ENCODE results near the gene ADTRP. TPM values are rescaled to one million over a fixed set of nuclear protein-coding genes. Genes with fewer than 3 reads are reported as not detected.
"Not testable (repeated sequence)": the region's sequence is repeated elsewhere in the genome, so short reads cannot be mapped to it uniquely, and the experiment has no call there.

ADTRP gene
- total RNA-seq, 2 donors from 2014 or later, result 33.5 to 75.2 TPM

- H3K9me3 Mint-ChIP-seq, result peaks cover 0 to 3% of the 10 kb centered on the region in 2 donors
- no peak for DNase-seq (ENCODE audit: low spot score in 2 of 2)
- ATAC-seq, result no peak
- H3K27ac Mint-ChIP-seq, result no peak overlapping the region
- no peaks in the 10 kb centered on the region for H3K36me3 Mint-ChIP-seq
These were observed 29.5 kb upstream of the ADTRP start for GRCh38 chr6:11808054-11808453.

- no peaks in the 10 kb centered on the region for H3K36me3 Mint-ChIP-seq
- peak overlapping the region in 1 of 2 donors; percentile 84 for H3K27ac Mint-ChIP-seq
- DNase-seq (ENCODE audit: low spot score in 2 of 2), result no peak
- H3K9me3 Mint-ChIP-seq, result peaks cover 0 to 3% of the 10 kb centered on the region in 2 donors
- peak; percentile 63 to 70 for ATAC-seq
These were observed 28.1 kb upstream of the ADTRP start for GRCh38 chr6:11806561-11807317.

- Mint-ChIP-seq H3K9me3 (peaks cover 0 to 3% of the 10 kb centered on the region in 2 donors), H3K27ac (no peak overlapping the region), H3K36me3 (no peaks in the 10 kb centered on the region)
- ATAC-seq (no peak), DNase-seq (ENCODE audit: low spot score in 2 of 2) (no peak)
These were observed 26.9 kb upstream of the ADTRP start for GRCh38 chr6:11805259-11806053.

- DNase-seq (ENCODE audit: low spot score in 2 of 2), result no peak
- Mint-ChIP-seq H3K36me3 (no peaks in the 10 kb centered on the region), H3K27ac (no peak overlapping the region), H3K9me3 (peaks cover 0 to 3% of the 10 kb centered on the region in 2 donors)
- no peak for ATAC-seq
These were observed 26.1 kb upstream of the ADTRP start for GRCh38 chr6:11804701-11805100.

GRCh38 chr6:11804135-11804534 is 25.5 kb upstream of the ADTRP start:
- DNase-seq (ENCODE audit: low spot score in 2 of 2), result no peak
- no peak overlapping the region for H3K27ac Mint-ChIP-seq
- no peak for ATAC-seq
- H3K36me3 Mint-ChIP-seq, result no peaks in the 10 kb centered on the region
- peaks cover 0 to 3% of the 10 kb centered on the region in 2 donors for H3K9me3 Mint-ChIP-seq

GRCh38 chr6:11803591-11803971 is 25.0 kb upstream of the ADTRP start:
- Mint-ChIP-seq H3K36me3 (no peaks in the 10 kb centered on the region), H3K27ac (peak overlapping the region in 1 of 2 donors; percentile 68), H3K9me3 (no peaks in the 10 kb centered on the region)
- no peak for ATAC-seq
- DNase-seq (ENCODE audit: low spot score in 2 of 2), result no peak

- Mint-ChIP-seq H3K9me3 (no peaks in the 10 kb centered on the region), H3K27ac (no peak overlapping the region), H3K36me3 (no peaks in the 10 kb centered on the region)
- DNase-seq (ENCODE audit: low spot score in 2 of 2) (no peak), ATAC-seq (no peak)
These were observed 24.4 kb upstream of the ADTRP start for GRCh38 chr6:11802886-11803590.

- not testable (repeated sequence) for H3K27ac Mint-ChIP-seq; ATAC-seq; DNase-seq (ENCODE audit: low spot score in 2 of 2); H3K36me3 Mint-ChIP-seq; H3K9me3 Mint-ChIP-seq
These were observed 21.9 kb upstream of the ADTRP start for GRCh38 chr6:11800531-11800930.

- H3K36me3 Mint-ChIP-seq, result no peaks in the 10 kb centered on the region
- DNase-seq (ENCODE audit: low spot score in 2 of 2) (no peak), ATAC-seq (no peak)
- no peak overlapping the region for H3K27ac Mint-ChIP-seq
- H3K9me3 Mint-ChIP-seq, result peaks cover 4 to 6% of the 10 kb centered on the region in 2 donors
These were observed 19.9 kb upstream of the ADTRP start for GRCh38 chr6:11798538-11798937.

GRCh38 chr6:11798096-11798495 is 19.5 kb upstream of the ADTRP start:
- Mint-ChIP-seq H3K36me3 (peaks cover 0 to 4% of the 10 kb centered on the region in 2 donors), H3K9me3 (peaks cover 7 to 9% of the 10 kb centered on the region in 2 donors), H3K27ac (no peak overlapping the region)
- no peak for DNase-seq (ENCODE audit: low spot score in 2 of 2)
- no peak for ATAC-seq

GRCh38 chr6:11796829-11797228 is 18.2 kb upstream of the ADTRP start:
- no peak for DNase-seq (ENCODE audit: low spot score in 2 of 2)
- Mint-ChIP-seq H3K27ac (no peak overlapping the region), H3K36me3 (peaks cover 0 to 9% of the 10 kb centered on the region in 2 donors), H3K9me3 (peaks cover 12 to 14% of the 10 kb centered on the region in 2 donors)
- ATAC-seq, result no peak

- peaks cover 0 to 9% of the 10 kb centered on the region in 2 donors for H3K36me3 Mint-ChIP-seq
- no peak for DNase-seq (ENCODE audit: low spot score in 2 of 2)
- no peak overlapping the region for H3K27ac Mint-ChIP-seq
- ATAC-seq, result no peak
- H3K9me3 Mint-ChIP-seq, result peaks cover 12 to 14% of the 10 kb centered on the region in 2 donors
These were observed 16.8 kb upstream of the ADTRP start for GRCh38 chr6:11795403-11795802.

- Mint-ChIP-seq H3K36me3 (peaks cover 0 to 9% of the 10 kb centered on the region in 2 donors), H3K27ac (no peak overlapping the region)
- ATAC-seq, result no peak
These were observed 14.7 kb upstream of the ADTRP start for GRCh38 chr6:11793277-11793676.

GRCh38 chr6:11791354-11792107 is 12.9 kb upstream of the ADTRP start:
- Mint-ChIP-seq H3K9me3 (peaks cover 12 to 14% of the 10 kb centered on the region in 2 donors), H3K27ac (peak overlapping the region in 1 of 2 donors; percentile 26), H3K36me3 (peaks cover 0 to 9% of the 10 kb centered on the region in 2 donors)
- no peak for DNase-seq (ENCODE audit: low spot score in 2 of 2)
- ATAC-seq, result peak; percentile 61 to 81

More at GRCh38 chr6:11793277-11793676, 14.7 kb upstream of the ADTRP start:
- DNase-seq (ENCODE audit: low spot score in 2 of 2), result no peak
- H3K9me3 Mint-ChIP-seq, result peaks cover 12 to 14% of the 10 kb centered on the region in 2 donors

- peaks cover 7 to 8% of the 10 kb centered on the region in 2 donors for H3K9me3 Mint-ChIP-seq
- H3K27ac Mint-ChIP-seq, result no peak overlapping the region
- H3K36me3 Mint-ChIP-seq, result peaks cover 0 to 9% of the 10 kb centered on the region in 2 donors
- ATAC-seq (no peak), DNase-seq (ENCODE audit: low spot score in 2 of 2) (no peak)
These were observed 11.1 kb upstream of the ADTRP start for GRCh38 chr6:11789744-11790143.

GRCh38 chr6:11788043-11788442 is 9.4 kb upstream of the ADTRP start:
- Mint-ChIP-seq H3K9me3 (peaks cover 4 to 13% of the 10 kb centered on the region in 2 donors), H3K36me3 (peaks cover 0 to 14% of the 10 kb centered on the region in 2 donors), H3K27ac (no peak overlapping the region)
- ATAC-seq (no peak), DNase-seq (ENCODE audit: low spot score in 2 of 2) (no peak)

All from activated naive CD4-positive, alpha-beta T cell treated with anti-CD3 and anti-CD28 coated beads, Interleukin-2, amount 50 U/mL, for 72 hours (primary cell).